Measurements from ENCODE around the gene LENG8.

LENG8 gene

GRCh38 chr19:54432144-54432738 lies 16.8 kb upstream of the LENG8 start:
- Histone ChIP-seq H3K27me3 (ENCODE audit: insufficient read depth, poor library complexity, severe bottlenecking) (peaks cover 18% of the 10 kb centered on the region), H3K4me3 (replicated peaks; ENCODE audit: insufficient read depth, low read length) (no peak overlapping the region), H3K27ac (replicated peaks) (no peak overlapping the region)
- DNase-seq (ENCODE audit: low read depth in 1 of 2, low spot score in 1 of 2) = no peak
- TF ChIP-seq REST (IDR thresholded peaks at IDR 0.05; ENCODE audit: insufficient replicate concordance, low read depth) (no peak), CTCF (IDR thresholded peaks at IDR 0.05; ENCODE audit: insufficient read depth, low read length) (no peak), GABPA (IDR thresholded peaks at IDR 0.05; ENCODE audit: low read depth) (no peak), SPI1 (IDR thresholded peaks at IDR 0.05; ENCODE audit: borderline replicate concordance, low read depth) (no peak)

- H3K4me3 ChIP-seq (replicated peaks; ENCODE audit: insufficient read depth, low read length) = no peak overlapping the region
- TF ChIP-seq GABPA (IDR thresholded peaks at IDR 0.05; ENCODE audit: low read depth) = no peak
- no peak; the same call in 1 of the 2 replicates for TF ChIP-seq POLR2AphosphoS5 (IDR thresholded peaks at IDR 0.05; ENCODE audit: low read depth)
- no peak for TF ChIP-seq CTCF (IDR thresholded peaks at IDR 0.05; ENCODE audit: insufficient read depth, low read length)
- TF ChIP-seq REST (IDR thresholded peaks at IDR 0.05; ENCODE audit: insufficient replicate concordance, low read depth) = no peak
- TF ChIP-seq SPI1 (IDR thresholded peaks at IDR 0.05; ENCODE audit: borderline replicate concordance, low read depth) = no peak
- peaks cover 18% of the 10 kb centered on the region for H3K27me3 ChIP-seq (ENCODE audit: insufficient read depth, poor library complexity, severe bottlenecking)
- H3K27ac ChIP-seq (replicated peaks) = no peak overlapping the region
- no peak for DNase-seq (ENCODE audit: low read depth in 1 of 2, low spot score in 1 of 2)
These were observed 15.3 kb upstream of the LENG8 start for GRCh38 chr19:54433697-54434096.

GRCh38 chr19:54434112-54434872 lies 14.7 kb upstream of the LENG8 start:
- Histone ChIP-seq H3K27ac (replicated peaks) (no peak overlapping the region), H3K4me3 (replicated peaks; ENCODE audit: insufficient read depth, low read length) (no peak overlapping the region), H3K27me3 (ENCODE audit: insufficient read depth, poor library complexity, severe bottlenecking) (peaks cover 13% of the 10 kb centered on the region)
- DNase-seq (ENCODE audit: low read depth in 1 of 2, low spot score in 1 of 2) = no peak
- TF ChIP-seq GABPA (IDR thresholded peaks at IDR 0.05; ENCODE audit: low read depth) (no peak), SPI1 (IDR thresholded peaks at IDR 0.05; ENCODE audit: borderline replicate concordance, low read depth) (no peak), REST (IDR thresholded peaks at IDR 0.05; ENCODE audit: insufficient replicate concordance, low read depth) (no peak), CTCF (IDR thresholded peaks at IDR 0.05; ENCODE audit: insufficient read depth, low read length) (no peak)

Measured in HL-60 (cell line).